ENCODE data around the gene MCUB.
A peak's percentile ranks its signal among the peaks of the same experiment; 100 is the strongest.

Gene MCUB

DNA sequence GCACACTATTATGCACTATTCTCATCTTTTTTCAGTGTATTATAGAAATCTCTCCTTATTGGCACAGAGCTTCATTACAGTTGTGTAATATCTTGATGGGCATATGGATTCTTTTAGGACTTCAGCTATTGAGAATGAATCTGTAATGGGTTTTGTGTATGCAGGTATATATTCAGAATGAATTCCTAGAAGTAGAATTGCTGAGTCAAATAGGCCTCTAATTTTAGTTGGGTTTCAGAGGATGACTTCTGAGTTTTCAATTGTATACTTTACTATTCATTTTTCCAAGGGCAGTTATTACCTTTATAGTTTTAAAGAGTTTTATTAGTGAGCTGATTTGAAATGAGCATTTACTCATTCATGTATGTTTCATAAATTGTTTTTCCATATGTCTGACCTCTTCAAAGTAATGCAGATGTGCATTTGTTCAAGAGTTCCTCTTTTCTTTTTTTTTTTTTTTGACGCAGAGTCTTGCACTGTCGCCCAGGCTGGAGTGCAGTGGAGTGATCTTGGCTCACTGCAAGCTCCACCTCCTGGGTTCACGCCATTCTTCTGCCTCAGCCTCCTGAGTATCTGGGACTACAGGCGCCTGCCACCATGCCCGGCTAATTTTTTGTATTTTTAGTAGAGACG lies 123.7 kb downstream of the MCUB start:
- DNase-seq, result no peak

DNA sequence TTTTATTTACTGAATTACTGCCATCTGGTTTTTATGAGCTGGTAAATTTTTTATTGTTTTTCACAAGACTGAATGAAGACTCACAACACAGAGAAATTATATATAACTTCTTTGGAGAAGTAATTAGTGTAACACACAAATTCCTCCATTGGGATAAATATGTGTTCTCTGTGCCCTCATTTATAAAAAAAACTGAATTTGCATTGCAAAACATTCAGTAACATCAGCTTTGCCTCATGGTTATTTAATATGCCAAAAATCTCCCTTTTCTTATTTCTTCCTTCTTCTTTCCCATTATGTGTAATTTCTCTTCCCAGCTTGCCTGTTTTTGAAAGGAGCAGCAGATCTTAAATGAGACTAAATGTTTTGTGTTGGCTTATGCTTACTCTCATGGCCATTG lies 124.7 kb downstream of the MCUB start:
- no peak for DNase-seq

DNA sequence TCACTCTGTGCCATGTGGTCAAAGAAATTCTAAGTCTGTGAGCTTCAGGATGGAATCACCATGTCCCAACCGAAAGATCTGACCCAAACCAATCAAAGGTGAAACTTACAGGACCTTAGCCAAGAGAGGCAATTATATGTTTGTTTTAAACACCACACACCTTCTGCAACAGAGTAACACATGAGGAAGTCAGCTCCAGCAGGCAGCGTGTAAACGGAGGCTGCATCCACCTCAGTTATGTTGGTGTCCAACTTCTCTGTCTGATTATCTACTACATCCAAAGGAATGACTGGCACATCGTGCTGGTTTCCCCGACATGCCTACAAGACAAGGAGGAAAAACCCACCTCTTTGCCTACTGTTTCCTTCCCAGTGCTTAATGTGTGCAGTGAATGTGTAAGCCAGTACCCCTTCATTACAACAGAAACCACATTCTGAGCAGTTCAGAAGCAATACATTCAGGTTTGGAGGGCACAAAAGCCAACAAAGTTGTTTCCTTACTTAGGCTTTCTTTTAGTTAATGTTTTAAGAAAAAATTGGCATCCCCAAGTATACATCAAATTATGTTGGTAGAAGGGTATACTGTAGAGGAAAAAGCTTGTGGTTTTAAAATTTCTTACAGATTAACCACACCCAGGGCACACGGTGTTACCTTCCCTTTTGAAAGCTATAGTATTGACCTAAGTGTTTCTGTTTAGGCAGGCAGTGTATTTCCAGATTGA lies 130.8 kb downstream of the MCUB start:
- DNase-seq, result no peak

- no peak for DNase-seq
Measured at GRCh38 chr4:109691411-109691920, 131.4 kb downstream of the MCUB start.

GRCh38 chr4:109698656-109699055 lies 138.6 kb downstream of the MCUB start:
- DNase-seq, result no peak

- DNase-seq, result no peak
Measured at GRCh38 chr4:109699553-109700225, 139.6 kb downstream of the MCUB start.

GRCh38 chr4:109701566-109702410 lies 141.7 kb downstream of the MCUB start:
- no peak for DNase-seq

GRCh38 chr4:109702950-109703663 lies 143.1 kb downstream of the MCUB start, which contains the start of gene CASP6:
CASP6 (minus strand) TSS chr4:109703445; CDS start chr4:109703395, 50 bp downstream.
- DNase-seq, result peak; percentile 60 to 64

DNA sequence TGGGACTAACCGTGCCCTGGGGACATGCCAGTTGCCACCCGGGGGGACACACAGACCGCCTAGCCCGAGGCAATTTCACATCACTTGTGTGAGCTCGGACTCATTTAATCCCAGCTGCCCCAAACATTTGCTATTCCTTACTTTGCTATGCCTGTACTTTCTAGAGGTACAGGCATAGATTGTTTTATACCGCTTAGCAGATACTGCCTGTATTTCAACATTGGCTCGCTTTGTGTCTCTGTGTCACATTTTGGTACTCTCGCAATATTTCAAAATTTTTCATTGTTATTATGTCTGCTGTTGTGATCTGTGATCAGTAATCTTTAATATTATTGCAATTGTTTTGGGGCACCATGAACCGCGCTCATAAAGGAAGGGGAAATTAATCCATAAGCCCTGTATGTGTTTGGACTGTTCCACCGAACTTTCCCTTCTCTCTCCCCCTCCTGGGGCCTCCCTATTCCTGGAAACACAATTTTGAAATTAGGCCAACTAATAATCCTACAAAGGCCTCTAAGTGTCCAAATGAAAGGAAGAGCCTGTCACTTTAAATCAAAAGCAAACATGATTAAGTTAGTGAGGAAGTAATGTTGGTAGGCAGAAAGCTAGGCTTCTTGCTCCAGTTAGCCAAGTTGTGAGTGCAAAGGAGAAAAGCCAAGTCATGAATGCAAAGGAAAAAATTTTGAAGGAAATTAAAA lies 143.8 kb downstream of the MCUB start:
- no peak for DNase-seq

DNA sequence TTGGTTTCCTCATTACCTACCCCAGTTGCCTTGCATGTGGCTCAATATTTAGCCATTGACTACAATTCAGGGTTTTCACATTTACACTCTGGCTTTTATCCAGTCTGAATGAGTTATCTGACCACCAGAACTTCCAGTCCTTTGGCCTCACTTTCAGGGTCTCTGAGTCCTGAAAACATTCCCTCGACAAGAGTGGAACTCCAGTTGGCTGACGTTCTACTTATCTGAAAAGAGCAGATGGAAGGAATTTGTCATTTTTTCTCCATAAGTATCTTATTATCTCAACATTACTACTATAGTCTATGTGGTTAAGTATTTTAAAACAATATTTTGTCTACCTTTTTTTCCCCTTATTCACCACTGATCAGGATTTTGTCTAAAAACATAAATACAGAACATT lies 148.4 kb downstream of the MCUB start:
- DNase-seq, result no peak

DNA sequence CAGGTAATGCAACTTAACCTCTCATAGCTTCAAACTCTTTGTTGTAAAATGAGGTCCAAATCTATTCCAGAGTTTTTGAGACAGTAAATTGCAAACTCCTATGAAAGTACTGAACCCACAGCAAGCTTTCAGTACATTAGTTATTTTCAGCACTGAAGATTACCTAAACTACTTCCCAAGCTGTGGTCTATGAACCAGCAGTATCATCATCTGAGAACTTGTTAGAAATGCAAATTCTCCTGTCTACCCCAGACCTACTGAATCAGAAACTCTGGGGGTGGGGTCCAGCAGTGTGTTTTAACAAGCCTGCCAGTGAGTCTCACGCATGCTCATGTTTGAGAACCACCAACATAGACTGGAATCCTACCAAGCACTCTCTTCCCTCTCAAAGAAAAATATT lies 148.9 kb downstream of the MCUB start:
- DNase-seq, result no peak

DNA sequence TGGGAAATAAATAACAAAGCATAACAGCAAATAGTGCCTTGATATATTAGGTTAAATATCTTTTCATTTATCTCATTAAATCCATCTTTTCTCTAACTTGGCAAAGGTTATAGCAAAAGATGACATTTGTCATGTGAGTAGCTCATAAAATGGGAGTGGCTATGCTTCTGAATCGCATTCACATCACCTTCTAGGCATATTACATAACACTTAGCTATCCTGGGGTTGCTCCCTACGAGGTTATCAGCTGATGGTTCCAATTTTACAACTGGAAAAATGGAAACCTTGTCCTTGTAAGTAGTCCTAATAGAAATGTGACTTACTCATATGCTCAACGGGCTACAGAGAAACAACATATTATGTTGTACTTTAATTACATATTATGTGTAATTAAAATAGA lies 153.5 kb downstream of the MCUB start:
- no peak for DNase-seq

GRCh38 chr4:109718759-109719158 lies 158.7 kb downstream of the MCUB start:
- DNase-seq, result no peak

GRCh38 chr4:109719604-109720003 lies 159.6 kb downstream of the MCUB start:
- no peak for DNase-seq

- no peak for DNase-seq
Measured at GRCh38 chr4:109721033-109721432, 161.0 kb downstream of the MCUB start.

GRCh38 chr4:109722357-109722756 lies 162.3 kb downstream of the MCUB start:
- no peak for DNase-seq

- DNase-seq, result no peak
Measured at GRCh38 chr4:109723110-109723509, 163.1 kb downstream of the MCUB start.

- no peak for DNase-seq
Measured at GRCh38 chr4:109728385-109728784, 168.3 kb downstream of the MCUB start.

DNA sequence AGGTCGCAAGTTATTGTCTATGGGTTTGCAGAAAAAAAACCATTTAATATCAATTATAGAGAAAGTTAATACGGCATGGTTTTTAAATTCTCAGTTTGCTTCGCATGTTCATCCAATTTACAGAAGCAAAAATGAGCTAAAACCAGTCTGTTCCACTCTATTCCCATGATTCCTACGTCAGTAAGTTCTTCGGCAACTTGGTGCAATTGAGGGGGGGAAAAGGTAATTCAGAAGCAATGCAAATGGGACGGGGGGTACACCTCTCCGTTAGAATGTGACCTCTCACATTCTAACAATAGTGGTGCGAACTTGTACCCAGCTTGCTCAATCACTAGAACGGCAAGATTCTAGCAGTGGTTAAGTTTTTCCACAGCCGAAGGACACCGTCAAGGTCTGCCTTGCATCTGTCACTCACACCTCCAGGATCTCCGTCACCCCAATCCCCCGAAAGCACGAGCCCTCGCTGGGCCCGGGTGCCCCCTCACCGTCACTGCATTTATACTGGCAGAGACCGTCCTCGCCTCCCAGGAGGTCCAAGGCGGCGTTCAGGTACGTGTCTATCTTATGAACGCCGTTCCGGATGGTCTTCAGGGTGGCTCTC lies 169.2 kb downstream of the MCUB start:
- peak in 1 of 2 donors; percentile 18 for DNase-seq

DNA sequence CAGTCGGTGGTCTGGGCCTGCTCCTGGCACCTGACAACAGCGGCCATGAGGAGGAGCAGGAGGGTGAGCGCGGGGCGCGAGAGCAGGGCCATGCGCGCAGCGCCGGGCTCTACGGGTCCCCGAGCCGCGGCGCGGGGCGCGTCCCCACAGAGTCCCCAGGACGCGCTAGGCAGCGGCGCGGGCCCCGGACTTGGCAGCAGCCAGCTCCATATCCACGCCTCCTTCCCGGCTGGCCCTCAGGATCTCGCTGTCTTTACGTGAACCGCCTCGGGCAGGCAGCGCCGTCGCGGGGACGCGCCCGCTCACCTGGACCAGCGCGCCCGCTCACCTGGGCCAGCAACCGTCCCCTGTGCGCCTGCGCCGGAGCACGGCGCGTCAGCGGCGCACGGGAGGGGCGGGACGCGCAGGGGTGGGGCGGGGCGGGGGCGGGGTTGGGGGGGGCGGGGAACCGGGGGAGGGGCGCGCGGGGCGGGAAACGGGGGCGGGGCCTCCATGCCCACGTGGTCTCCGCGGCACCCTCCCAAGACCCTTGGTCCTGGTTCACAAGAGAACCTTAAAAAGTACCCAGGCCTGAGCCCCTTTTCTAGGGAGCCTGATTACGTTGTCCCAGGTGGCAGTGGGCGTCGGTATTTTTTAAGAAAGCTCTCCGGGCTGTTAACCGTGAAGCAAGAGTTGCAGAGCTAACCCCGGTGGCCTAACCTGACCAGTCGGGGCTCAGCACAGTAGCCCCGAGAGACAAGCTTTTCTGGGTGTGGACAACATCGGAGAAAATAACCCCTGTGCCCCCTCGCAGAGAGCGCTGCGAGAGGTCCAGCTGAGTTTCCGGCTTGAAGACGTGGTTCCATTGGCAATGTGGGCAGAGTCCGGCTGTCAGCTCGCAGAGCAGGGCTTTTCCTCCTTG lies 169.9 kb downstream of the MCUB start, which contains the start of gene PLA2G12A:
TSS of gene PLA2G12A (minus strand) at position 353 of the 901 bp plus-strand sequence. CDS start at position 92, 261 bp downstream.
- peak; percentile 54 to 66 for DNase-seq

All from stimulated activated CD4-positive, alpha-beta T cell treated with anti-CD3 and anti-CD28 coated beads, Interleukin-2, amount 100 ng/mL, for 48 hours (primary cell).